ENCODE results near the gene ABCC8.

ABCC8 gene

GRCh38 chr11:17384002-17384511 is 92.6 kb downstream of the ABCC8 start:
- peak; percentile 41 to 45 for DNase-seq

GRCh38 chr11:17383461-17383860 is 93.2 kb downstream of the ABCC8 start:
- DNase-seq: peak in 1 of 2 donors; percentile 19

GRCh38 chr11:17382046-17382728 is 94.5 kb downstream of the ABCC8 start:
- DNase-seq: no peak

- DNase-seq: no peak
These were observed 95.5 kb downstream of the ABCC8 start for GRCh38 chr11:17381156-17381555.

GRCh38 chr11:17379383-17380180 is 97.1 kb downstream of the ABCC8 start:
- no peak for DNase-seq

GRCh38 chr11:17378655-17379054 is 98.0 kb downstream of the ABCC8 start:
- no peak for DNase-seq

GRCh38 chr11:17376493-17376892 is 100.2 kb downstream of the ABCC8 start:
- no peak for DNase-seq

GRCh38 chr11:17375547-17375946 is 101.1 kb downstream of the ABCC8 start:
- DNase-seq: no peak

- DNase-seq: no peak
These were observed 105.0 kb downstream of the ABCC8 start for GRCh38 chr11:17371614-17372013.

- DNase-seq: no peak
These were observed 106.9 kb downstream of the ABCC8 start for GRCh38 chr11:17369684-17370243.

GRCh38 chr11:17369094-17369493 is 107.6 kb downstream of the ABCC8 start:
- DNase-seq: no peak

- DNase-seq: no peak
These were observed 108.1 kb downstream of the ABCC8 start for GRCh38 chr11:17368551-17368950.

GRCh38 chr11:17366495-17366894 is 110.2 kb downstream of the ABCC8 start:
- DNase-seq: no peak

GRCh38 chr11:17354601-17354991 is 122.0 kb downstream of the ABCC8 start:
- DNase-seq: peak in 1 of 2 donors; percentile 38

GRCh38 chr11:17353821-17354600 is 122.6 kb downstream of the ABCC8 start:
- no peak for DNase-seq

GRCh38 chr11:17352950-17353820 is 123.5 kb downstream of the ABCC8 start:
- DNase-seq: peak in 1 of 2 donors; percentile 72

- peak; percentile 13 to 58 for DNase-seq
These were observed 125.0 kb downstream of the ABCC8 start, which contains the start of gene NCR3LG1 for GRCh38 chr11:17351510-17352176. TSS of gene NCR3LG1 (plus strand) at chr11:17351800. CDS start at chr11:17351970, 170 bp downstream.

GRCh38 chr11:17351172-17351509 is 125.5 kb downstream of the ABCC8 start:
- no peak for DNase-seq

GRCh38 chr11:17350455-17351171 is 126.0 kb downstream of the ABCC8 start:
- DNase-seq: no peak

GRCh38 chr11:17347676-17348075 is 129.0 kb downstream of the ABCC8 start:
- DNase-seq: no peak

- no peak for DNase-seq
These were observed 132.7 kb downstream of the ABCC8 start for GRCh38 chr11:17343907-17344306.
